Keratinocyte (primary cell): ENCODE data around the gene EXOSC6. TPM values are rescaled to one million over a fixed set of nuclear protein-coding genes. Genes with fewer than 3 reads are reported as not detected.
"Not testable (repeated sequence)": the region's sequence is repeated elsewhere in the genome, so short reads cannot be mapped to it uniquely, and the experiment has no call there.

ENCODE experiments used
- DNase-seq: peaks from one replicate; pipeline ENCODE4 v3.0.0-alpha.2; 2011; ENCODE audit warnings: low read depth, missing footprints, low spot score
- FAIRE-seq: peaks from 2 replicates; lab custom pipeline; 2011; peaks lifted over from hg19 to GRCh38; lab: Jason Lieb, UNC
- H2AFZ ChIP-seq: 2 replicates; pipeline ENCODE4 v1.6.0; 2012; ENCODE audit warnings: low read length, control low read depth, inconsistent platforms; ENCODE audit not compliant: control insufficient read depth
- H3K27ac ChIP-seq: 2 replicates; pipeline ENCODE4 v1.5.1; 2011; ENCODE audit warnings: low read length; ENCODE audit not compliant: control insufficient read depth, insufficient read depth
- H3K27me3 ChIP-seq: 3 replicates; pipeline ENCODE4 v1.6.0; 2011; ENCODE audit warnings: low read length; ENCODE audit not compliant: control insufficient read depth, insufficient read depth; ENCODE audit errors: extremely low read depth
- H3K36me3 ChIP-seq, 2 experiments: 2 replicates in 1 of 2; 3 replicates in 1 of 2; pipeline ENCODE4 v1.5.1; 2011; ENCODE audit warnings: low read length in 2 of 2, mild to moderate bottlenecking in 1 of 2; ENCODE audit not compliant: control insufficient read depth in 2 of 2, insufficient read depth in 2 of 2; ENCODE audit errors: extremely low read depth in 1 of 2
- H3K4me1 ChIP-seq: 3 replicates; pipeline ENCODE4 v1.5.1; 2011; ENCODE audit warnings: low read length; ENCODE audit not compliant: control insufficient read depth, insufficient read depth; ENCODE audit errors: extremely low read depth
- H3K4me2 ChIP-seq: 3 replicates; pipeline ENCODE4 v1.6.0; 2011; ENCODE audit warnings: low read depth, low read length; ENCODE audit not compliant: control insufficient read depth, insufficient read depth; ENCODE audit errors: extremely low read depth
- H3K4me3 ChIP-seq, 3 experiments: fragments of 200-600 bp in 1 of 3; sonication (generic) in 1 of 3; 2 replicates in 2 of 3; 3 replicates in 1 of 3; pipeline ENCODE4 v1.5.1; 2011 to 2016; ENCODE audit warnings: low read length in 3 of 3, mild to moderate bottlenecking in 3 of 3, control low read depth in 2 of 3, inconsistent platforms in 1 of 3, low read depth in 1 of 3, mixed read lengths in 1 of 3, mixed run types in 1 of 3, moderate library complexity in 1 of 3; ENCODE audit not compliant: control insufficient read depth in 2 of 3, insufficient read depth in 2 of 3; ENCODE audit errors: extremely low read depth in 1 of 3
- H3K79me2 ChIP-seq: 2 replicates; pipeline ENCODE4 v1.6.0; 2012; ENCODE audit warnings: low read length; ENCODE audit not compliant: control insufficient read depth, insufficient read depth
- H3K9ac ChIP-seq: 3 replicates; pipeline ENCODE4 v1.6.0; 2011; ENCODE audit warnings: low read length; ENCODE audit not compliant: control insufficient read depth, insufficient read depth; ENCODE audit errors: extremely low read depth
- H3K9me1 ChIP-seq: 3 replicates; pipeline ENCODE4 v1.6.0; 2011; ENCODE audit warnings: low read length; ENCODE audit not compliant: control insufficient read depth, insufficient read depth; ENCODE audit errors: extremely low read depth
- H3K9me3 ChIP-seq: 2 replicates; pipeline ENCODE4 v1.5.1; 2012; ENCODE audit warnings: low read depth, low read length; ENCODE audit not compliant: control insufficient read depth
- H4K20me1 ChIP-seq: 3 replicates; pipeline ENCODE4 v1.6.0; 2011; ENCODE audit warnings: low read length; ENCODE audit not compliant: control insufficient read depth, insufficient read depth; ENCODE audit errors: extremely low read depth
- dilution Hi-C: fragments of 300-500 bp; cut with MboI; formaldehyde crosslinking; loops from one replicate; pipeline ENCODE4 v1.7.0; 2020; ENCODE audit warnings: low sequenced_read_pairs; ENCODE audit not compliant: extremely low pct_ligation_motif_present
- polyA plus RNA-seq, 5 experiments: library from polyadenylated mRNA; depleted of rRNA in 3 of 5; stranded (reverse) in 3 of 5; stranded (forward) in 1 of 5; unstranded in 1 of 5; fragments of >200 nt; gene quantifications; 1 replicate in 1 of 5; 2 replicates in 3 of 5; 3 replicates in 1 of 5; pipeline versions ENCODE4 v1.2.1 to v1.2.3, GENCODE V29; 2011 to 2012; ENCODE audit warnings: missing spikeins in 2 of 5, low read depth in 1 of 5, low replicate concordance in 1 of 5

Gene EXOSC6
- polyA plus RNA-seq, 1 donor (not counting 4 experiments of a cell fraction or from before 2014, with no cell fraction given), result 7.5 TPM

- H3K27me3 ChIP-seq, DNase-seq, H2AFZ ChIP-seq, H3K9me1 ChIP-seq, H3K9me3 ChIP-seq, H3K4me1 ChIP-seq, H3K9ac ChIP-seq, H3K36me3 ChIP-seq, H3K4me2 ChIP-seq, H3K27ac ChIP-seq, H3K79me2 ChIP-seq, dilution Hi-C loops, H3K4me3 ChIP-seq, H4K20me1 ChIP-seq, FAIRE-seq: not testable (repeated sequence)
Observed at GRCh38 chr16:70223971-70224513, 27.7 kb downstream of the EXOSC6 start.

- H3K36me3 ChIP-seq, H3K27me3 ChIP-seq, H3K9me1 ChIP-seq, dilution Hi-C loops, H2AFZ ChIP-seq, H3K4me1 ChIP-seq, FAIRE-seq, H3K9ac ChIP-seq, H4K20me1 ChIP-seq, H3K4me3 ChIP-seq, H3K4me2 ChIP-seq, H3K9me3 ChIP-seq, H3K27ac ChIP-seq, H3K79me2 ChIP-seq, DNase-seq: not testable (repeated sequence)
Observed at GRCh38 chr16:70223216-70223615, 28.5 kb downstream of the EXOSC6 start.

GRCh38 chr16:70222574-70222973, 29.2 kb downstream of the EXOSC6 start:
- H2AFZ ChIP-seq, H3K27ac ChIP-seq, FAIRE-seq, DNase-seq, H3K79me2 ChIP-seq, H3K27me3 ChIP-seq, H3K9ac ChIP-seq, H3K4me1 ChIP-seq, H3K4me3 ChIP-seq, H3K4me2 ChIP-seq, H3K9me1 ChIP-seq, H3K9me3 ChIP-seq, dilution Hi-C loops, H3K36me3 ChIP-seq, H4K20me1 ChIP-seq: not testable (repeated sequence)

- H3K4me3 ChIP-seq, H3K36me3 ChIP-seq, dilution Hi-C loops, FAIRE-seq, H3K9me1 ChIP-seq, H3K27ac ChIP-seq, H3K4me2 ChIP-seq, H3K79me2 ChIP-seq, DNase-seq, H3K9me3 ChIP-seq, H2AFZ ChIP-seq, H4K20me1 ChIP-seq, H3K27me3 ChIP-seq, H3K4me1 ChIP-seq, H3K9ac ChIP-seq: not testable (repeated sequence)
Observed at GRCh38 chr16:70218586-70218985, 33.2 kb downstream of the EXOSC6 start.

GRCh38 chr16:70206382-70206781, 45.4 kb downstream of the EXOSC6 start:
- H2AFZ ChIP-seq, H3K9me3 ChIP-seq, H3K79me2 ChIP-seq, H4K20me1 ChIP-seq, DNase-seq, H3K27me3 ChIP-seq, H3K36me3 ChIP-seq, dilution Hi-C loops, H3K4me1 ChIP-seq, H3K9me1 ChIP-seq, H3K4me2 ChIP-seq, H3K9ac ChIP-seq, H3K4me3 ChIP-seq, H3K27ac ChIP-seq, FAIRE-seq: not testable (repeated sequence)
